ENCODE measurements around the gene VAMP2.

VAMP2 gene

GRCh38 chr17:8126491-8127066 lies 36.2 kb downstream of the VAMP2 start:
- TF ChIP-seq REST (IDR thresholded peaks at IDR 0.05; ENCODE audit: insufficient read depth in 1 of 2, low read depth in 2 of 2, low read length in 2 of 2) (peak in 1 of 2 experiments; percentile 60; a peak in 2 of 4 replicates), TAF1 (IDR thresholded peaks at IDR 0.05; ENCODE audit: borderline replicate concordance, insufficient read depth, low read length) (no peak)

DNA sequence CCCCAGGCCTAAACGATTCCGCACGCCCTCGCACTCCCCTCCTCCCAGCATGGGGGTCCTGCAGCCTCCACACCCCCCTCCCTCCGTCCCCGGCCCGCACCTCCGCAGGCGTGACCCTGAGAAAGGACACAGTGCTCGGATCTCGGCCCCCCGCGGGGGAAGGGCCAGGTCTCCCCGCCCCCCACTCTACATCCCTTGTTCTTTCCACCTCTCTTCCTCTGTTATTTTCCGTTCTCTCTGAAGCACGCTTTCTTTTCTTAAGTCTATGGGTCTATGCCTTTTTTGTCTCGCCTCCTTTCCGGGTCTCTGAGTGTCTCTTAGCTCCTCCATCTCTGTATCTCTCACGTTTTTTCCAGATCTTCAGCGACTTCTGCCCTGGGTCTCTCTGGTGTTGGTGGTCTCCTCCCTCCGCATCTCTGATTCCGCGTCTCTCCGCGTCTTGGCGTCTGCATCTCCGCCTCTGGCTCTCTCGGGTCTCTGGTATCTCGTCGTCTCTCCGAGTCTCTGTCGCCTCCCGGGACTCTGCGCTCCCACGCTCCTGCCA lies 36.7 kb downstream of the VAMP2 start:
- TF ChIP-seq TAF1 (IDR thresholded peaks at IDR 0.05; ENCODE audit: borderline replicate concordance, insufficient read depth, low read length) (no peak), POLR2AphosphoS5 (IDR thresholded peaks at IDR 0.05; ENCODE audit: low read depth, low read length) (no peak), SIN3A (IDR thresholded peaks at IDR 0.05; ENCODE audit: borderline replicate concordance, insufficient read depth, low read length) (no peak), REST (IDR thresholded peaks at IDR 0.05; ENCODE audit: insufficient read depth in 1 of 2, low read depth in 2 of 2, low read length in 2 of 2) (no peak), FOXP2 (optimal IDR thresholded peaks at IDR 0.05; ENCODE audit: borderline replicate concordance, extremely low read depth, extremely low read length, insufficient read depth) (no peak)

DNA sequence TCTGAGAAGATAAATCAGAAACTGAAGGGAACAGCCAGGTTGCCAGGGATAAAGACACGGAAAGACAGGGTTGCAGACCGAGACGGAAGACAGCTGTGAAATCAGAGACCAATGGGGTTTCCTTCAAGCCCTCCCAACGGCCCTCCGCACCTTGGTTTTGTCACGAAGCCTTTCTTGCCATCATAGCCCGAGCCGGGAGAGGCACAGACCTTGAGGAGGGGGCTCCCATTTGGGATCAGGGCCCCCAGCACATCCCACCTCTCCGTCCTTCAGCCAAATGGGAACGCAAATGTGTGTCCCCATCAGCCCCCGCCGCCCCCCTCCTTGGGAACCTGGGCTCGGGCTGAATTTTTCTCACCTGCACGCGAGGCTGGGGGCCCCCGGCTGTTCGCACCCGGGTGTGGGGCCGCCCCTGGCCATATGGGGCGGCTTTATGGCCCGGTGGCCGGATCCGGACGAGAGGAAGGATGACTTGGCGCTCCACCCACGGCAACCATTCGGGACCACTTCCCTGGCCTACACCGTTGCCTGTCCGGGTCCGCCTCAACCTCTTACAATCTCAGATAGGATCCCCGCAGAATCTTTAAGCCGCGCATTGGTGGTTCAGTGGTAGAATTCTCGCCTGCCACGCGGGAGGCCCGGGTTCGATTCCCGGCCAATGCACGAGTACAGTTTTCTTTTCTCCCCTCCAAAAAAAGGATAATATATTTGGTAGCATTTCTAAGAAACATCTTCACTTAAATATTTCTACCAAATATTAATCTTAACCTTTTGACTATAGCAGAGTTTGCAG lies 37.4 kb downstream of the VAMP2 start:
- TF ChIP-seq REST (IDR thresholded peaks at IDR 0.05; ENCODE audit: insufficient read depth in 1 of 2, low read depth in 2 of 2, low read length in 2 of 2) (no peak), POLR2AphosphoS5 (IDR thresholded peaks at IDR 0.05; ENCODE audit: low read depth, low read length) (peak; percentile 27), SIN3A (IDR thresholded peaks at IDR 0.05; ENCODE audit: borderline replicate concordance, insufficient read depth, low read length) (0 out of 2 replicates have a peak, but pooled peaks have one; percentile 41), FOXP2 (optimal IDR thresholded peaks at IDR 0.05; ENCODE audit: borderline replicate concordance, extremely low read depth, extremely low read length, insufficient read depth) (no peak), TAF1 (IDR thresholded peaks at IDR 0.05; ENCODE audit: borderline replicate concordance, insufficient read depth, low read length) (no peak; the same call in 1 of the 2 replicates)

DNA sequence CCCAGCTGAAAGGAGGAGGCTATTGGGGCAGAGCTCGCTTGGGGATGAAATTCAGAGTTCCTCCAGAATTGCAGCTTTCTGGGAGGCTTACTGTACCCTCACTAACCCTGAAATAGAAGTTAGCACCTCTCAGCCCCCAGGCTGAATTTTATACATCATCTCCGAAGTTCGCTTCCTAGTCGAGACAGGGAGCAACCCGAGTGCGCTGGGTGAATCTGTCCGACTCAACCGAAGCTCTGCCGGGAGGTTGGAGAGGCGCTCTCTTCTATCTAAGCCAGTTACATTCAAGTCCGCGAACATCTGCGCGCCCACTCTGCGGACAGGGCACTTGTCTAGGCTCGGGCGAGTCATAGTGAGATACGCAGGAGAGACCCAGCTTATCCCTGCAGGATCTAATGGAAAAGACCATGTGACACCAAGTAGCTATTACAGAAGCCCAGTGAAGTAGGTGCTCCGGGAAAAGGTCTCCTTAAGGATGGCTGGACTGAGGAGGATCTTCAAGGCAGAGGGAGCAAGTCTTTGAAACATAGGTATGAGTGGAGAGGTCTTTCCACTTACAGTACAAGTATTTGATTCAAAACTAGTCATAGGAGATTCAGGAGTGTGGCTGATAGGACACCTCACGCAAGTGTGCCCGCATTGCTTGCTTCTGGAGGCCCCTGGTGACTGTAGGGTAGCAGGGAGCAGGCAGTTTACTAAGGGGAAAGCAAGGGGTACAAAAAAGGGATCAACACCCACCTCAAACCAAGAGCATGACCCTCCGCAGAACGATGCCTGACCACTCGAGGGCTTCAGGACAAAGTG lies 38.2 kb downstream of the VAMP2 start:
- TF ChIP-seq TAF1 (IDR thresholded peaks at IDR 0.05; ENCODE audit: borderline replicate concordance, insufficient read depth, low read length): no peak; the same call in 1 of the 2 replicates
- no peak for TF ChIP-seq FOXP2 (optimal IDR thresholded peaks at IDR 0.05; ENCODE audit: borderline replicate concordance, extremely low read depth, extremely low read length, insufficient read depth)
- TF ChIP-seq POLR2AphosphoS5 (IDR thresholded peaks at IDR 0.05; ENCODE audit: low read depth, low read length): no peak
- no peak for TF ChIP-seq SIN3A (IDR thresholded peaks at IDR 0.05; ENCODE audit: borderline replicate concordance, insufficient read depth, low read length)
- TF ChIP-seq REST (IDR thresholded peaks at IDR 0.05; ENCODE audit: insufficient read depth in 1 of 2, low read depth in 2 of 2, low read length in 2 of 2): no peak
